ENCODE measurements around the gene USH2A.

The USH2A gene

GRCh38 chr1:215607412-215607811, 815.8 kb downstream of the USH2A start:
- DNase-seq, result no peak

DNA sequence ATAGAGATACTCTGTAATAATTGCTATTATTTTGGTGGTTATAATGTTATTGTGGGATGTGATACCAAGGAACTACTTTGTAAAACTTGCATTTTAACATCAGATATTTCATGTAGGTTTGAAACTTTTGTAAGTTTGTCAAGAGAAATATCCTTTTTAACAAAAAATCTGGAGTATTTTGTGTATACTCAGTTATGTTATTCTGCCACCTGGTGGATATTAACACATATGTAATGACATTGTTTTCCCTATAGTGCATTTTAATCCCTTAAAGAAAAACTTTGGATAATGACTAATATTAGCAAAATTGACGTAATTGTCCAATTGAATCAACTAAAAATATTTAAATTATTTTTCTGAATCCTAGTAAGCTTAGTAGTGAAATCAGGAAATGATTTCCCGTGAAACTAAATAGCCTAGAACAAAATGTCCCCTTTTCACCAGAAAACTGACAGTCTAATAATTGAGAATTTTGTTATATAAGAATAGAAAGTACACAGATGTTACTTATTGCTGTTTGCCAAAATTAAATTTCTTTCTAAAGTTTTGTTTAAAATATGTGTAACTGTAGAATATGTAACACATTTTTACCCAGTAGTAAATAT, 816.6 kb downstream of the USH2A start:
- no peak for DNase-seq

- DNase-seq, result no peak
These were observed 817.2 kb downstream of the USH2A start for GRCh38 chr1:215606036-215606435.

DNA sequence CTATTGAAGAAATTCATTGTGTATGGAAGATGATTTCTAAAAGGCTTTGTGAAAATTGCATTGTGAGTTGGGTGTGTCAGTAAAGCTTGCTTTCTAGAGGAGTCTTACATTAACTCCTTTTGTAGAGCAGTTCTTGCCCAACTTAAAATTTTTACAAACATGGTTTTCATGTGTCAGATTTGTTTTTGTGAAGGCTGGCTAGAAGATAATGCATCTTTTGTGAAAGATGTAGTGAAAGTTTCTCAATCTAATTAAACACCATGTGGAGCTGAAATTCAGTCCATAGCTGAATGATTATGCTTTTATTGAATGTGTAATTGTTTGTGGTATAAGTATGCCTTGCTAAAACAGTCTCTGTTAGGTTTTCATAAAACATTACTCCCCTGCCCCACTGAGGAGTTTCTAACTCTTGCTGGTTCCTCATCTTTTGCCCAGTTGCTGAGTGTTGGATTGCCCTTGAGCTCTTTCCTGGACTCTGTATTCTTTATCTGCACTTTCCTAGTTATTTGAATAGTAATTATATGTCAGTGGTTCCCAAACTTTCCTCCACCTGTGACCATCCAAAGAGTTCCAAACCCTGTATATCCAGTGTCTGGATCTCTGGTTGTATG, 818.1 kb downstream of the USH2A start:
- DNase-seq, result no peak

- no peak for DNase-seq
These were observed 819.9 kb downstream of the USH2A start for GRCh38 chr1:215603319-215603718.

DNA sequence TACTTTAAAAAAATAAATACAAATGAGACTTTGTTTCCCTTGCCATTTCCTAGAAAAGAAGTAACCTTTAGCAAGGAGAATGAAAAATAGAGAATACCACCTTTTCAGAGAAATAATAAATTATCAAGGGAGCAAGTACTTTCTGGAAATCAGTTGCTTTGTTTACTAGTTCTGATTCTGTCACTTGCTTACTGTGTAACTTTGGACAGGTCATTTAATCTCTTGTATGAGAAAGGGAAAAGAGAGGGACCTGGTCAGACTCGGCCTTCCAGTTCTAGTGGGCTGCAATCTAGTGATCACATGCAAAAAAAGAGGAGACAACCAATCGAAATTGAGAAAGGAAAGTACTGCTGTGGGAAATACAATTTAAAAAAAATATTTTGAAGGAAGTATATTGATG, 822.0 kb downstream of the USH2A start:
- DNase-seq, result no peak

- no peak for DNase-seq
These were observed 822.4 kb downstream of the USH2A start for GRCh38 chr1:215600867-215601266.

DNA sequence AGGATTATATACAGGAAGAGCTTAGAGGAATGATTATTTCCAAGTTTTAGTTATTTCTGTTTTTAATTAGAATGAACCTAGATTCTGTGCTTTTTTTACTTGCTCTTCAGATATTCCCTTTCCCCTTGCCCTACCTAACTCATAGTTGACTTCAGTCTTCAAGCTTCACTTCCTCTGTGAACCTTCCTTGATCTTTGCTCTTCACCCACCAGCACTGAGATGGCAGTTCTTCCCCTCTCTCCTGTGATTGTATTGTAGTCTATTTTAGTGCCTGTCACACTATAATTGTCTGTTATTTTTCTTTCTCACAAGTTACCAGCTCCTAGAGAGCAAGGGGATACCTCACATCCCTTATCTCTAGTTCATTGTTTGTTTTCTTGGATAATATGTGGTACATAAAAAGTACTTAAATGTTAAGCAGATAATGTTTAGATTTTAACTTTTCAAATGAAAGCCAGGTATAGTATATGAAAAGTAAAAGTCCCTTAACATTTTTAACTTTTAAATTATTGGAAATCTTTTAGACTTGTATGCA, 822.9 kb downstream of the USH2A start:
- DNase-seq, result no peak

DNA sequence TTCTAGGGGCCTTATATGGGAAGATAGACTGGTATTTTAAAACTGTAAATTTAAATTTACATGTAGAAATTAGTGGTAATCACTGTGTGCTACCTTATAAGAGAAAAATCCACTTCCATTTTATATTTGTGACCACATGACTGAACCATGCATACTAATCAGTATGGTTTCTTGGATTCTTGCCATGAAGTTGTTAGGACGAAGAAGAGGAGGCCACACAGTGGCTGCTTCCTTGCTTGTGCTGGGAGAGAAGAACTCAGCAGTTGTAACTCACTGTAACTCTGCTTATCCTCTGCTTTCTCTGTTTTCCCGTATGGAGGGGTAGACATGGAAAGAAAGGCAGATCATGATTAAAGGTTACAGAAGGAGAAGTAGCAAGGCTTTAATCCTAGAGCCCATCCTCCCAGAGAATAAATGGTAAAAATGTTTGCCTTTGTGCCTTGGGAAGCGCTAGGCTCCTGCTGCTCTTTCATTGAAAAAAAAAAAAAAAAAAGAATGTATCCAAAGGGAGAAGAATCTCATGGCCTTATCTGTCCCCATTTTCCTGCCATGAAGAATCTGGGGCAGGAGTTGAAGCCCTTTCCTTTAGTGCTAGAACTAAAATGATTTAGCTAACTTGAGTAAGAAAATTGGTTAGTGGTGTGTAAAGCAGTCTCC, 823.7 kb downstream of the USH2A start:
- no peak for DNase-seq

GRCh38 chr1:215597961-215598360, 825.3 kb downstream of the USH2A start:
- DNase-seq, result no peak

DNA sequence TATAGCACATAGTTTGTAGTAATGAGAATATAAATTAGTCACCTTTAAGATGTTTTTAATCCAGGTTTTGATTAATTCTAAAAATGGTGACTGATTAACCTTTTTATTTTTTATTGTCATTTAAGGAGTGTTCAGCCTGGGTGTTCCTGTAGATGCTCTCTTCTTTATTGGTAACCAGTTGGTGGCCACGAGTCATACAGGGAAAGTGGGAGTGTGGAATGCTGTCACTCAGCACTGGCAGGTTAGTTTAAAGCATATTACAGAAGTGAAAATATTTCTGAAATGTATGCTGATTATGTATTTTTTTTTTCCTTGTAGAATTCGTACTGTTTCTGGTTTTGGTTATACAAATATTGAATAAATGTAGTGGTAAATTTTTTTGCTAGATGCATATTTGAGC, 828.0 kb downstream of the USH2A start:
- DNase-seq, result no peak

DNA sequence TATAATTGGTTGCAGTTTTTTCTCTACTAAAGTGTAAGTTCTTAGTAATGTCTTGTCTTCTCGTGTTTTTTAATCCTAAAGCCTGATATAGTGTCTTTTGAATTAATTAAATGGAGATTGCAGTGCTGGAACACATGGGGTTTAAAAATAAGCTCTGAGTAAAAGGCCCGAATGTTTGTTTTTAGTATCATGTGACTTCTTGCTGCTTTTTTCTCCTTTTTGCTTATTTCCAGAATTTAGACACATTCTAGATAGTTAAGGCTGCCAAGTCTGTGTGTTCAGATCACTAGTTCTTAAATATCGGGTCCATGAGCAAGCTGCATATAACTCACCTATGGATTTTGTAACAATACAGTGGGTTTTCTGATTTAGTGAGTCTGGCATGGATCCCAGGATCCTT, 828.6 kb downstream of the USH2A start:
- DNase-seq, result no peak

DNA sequence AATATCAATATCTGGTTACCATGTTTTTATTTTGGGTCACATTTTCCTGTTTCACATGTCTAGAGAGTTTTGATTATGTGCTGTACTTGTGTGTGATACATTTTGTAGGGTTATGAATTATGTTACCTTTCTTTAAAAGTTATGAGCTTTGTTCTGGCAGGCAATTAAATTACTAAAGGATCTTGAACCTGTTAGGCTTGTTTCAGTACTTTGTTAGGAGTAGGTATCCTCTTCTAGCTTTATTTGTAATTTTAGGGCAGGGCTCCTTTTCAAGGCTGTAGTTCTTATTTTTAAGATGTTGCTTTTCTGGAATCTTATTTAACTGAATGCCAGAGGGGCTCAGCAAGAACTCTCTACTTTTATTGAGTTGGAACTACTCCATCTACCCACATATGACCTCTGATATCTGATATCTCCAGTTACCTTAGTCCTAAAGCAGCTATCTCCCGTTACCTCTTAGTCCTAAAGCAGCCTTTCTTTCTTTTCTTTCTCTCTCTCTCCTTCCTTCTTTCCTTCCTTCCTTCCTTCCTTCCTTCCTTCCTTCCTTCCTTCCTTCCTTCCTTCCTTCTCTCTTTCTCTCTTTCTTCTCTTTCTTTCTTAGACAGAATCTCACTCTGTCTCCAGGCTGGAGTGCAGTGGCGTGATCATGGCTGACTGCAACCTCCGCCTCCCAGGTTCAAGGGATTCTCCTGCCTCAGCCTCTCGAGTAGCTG, 832.3 kb downstream of the USH2A start:
- DNase-seq, result no peak

DNA sequence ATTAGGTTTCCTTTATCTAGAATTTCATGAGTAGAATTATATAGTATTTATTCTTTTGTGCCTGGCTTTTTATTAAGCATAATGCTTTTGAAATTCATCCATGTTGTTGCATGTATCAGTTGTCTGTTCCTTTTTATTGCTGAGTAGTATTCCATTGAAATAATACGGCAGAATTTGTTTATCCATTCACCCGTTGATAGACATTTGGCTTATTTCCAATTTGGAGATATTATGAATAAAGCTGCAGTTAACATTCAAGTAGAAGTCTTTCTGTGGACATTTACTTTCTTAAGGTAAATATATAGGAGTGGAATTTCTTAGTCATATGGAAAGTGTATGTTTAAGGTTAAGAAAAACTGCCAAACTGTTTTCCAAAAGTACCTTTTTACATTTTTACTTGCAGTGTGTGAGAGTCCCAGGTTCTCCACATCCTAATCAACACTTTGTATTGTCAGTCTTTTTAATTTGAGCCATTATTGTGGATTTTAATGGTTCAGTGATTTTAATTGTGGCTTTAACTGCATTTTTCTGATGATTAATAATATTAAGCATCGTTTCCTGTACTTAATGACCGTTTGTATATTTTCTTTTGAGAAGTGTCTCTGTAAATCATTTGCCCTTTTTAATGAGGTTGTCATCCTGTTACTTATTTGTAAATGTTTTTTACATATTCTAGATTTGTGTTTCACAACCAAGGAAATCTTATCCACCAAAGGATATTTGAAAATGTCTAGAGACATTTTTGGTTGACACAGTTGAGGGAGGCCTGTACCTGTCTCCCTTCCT, 833.4 kb downstream of the USH2A start:
- no peak for DNase-seq

DNA sequence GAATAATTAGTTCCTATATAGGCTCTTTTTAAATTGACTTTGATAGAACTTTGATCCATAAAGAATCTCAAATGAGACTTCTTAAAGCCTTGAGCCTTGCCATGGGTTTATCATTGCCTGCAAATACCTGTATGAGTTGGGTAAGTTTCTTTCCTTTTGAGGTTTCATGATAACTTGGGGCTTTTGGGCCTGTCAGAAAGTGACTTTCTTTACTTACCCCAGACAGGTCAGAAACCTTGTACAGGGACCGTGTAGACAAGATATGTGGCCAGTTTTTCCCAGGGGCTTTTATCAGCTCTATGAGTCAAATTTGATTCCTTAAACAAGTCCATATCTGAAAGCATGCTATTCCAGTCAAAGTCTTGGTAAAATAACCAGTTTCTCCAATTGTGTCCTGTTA, 838.9 kb downstream of the USH2A start:
- DNase-seq, result no peak

DNA sequence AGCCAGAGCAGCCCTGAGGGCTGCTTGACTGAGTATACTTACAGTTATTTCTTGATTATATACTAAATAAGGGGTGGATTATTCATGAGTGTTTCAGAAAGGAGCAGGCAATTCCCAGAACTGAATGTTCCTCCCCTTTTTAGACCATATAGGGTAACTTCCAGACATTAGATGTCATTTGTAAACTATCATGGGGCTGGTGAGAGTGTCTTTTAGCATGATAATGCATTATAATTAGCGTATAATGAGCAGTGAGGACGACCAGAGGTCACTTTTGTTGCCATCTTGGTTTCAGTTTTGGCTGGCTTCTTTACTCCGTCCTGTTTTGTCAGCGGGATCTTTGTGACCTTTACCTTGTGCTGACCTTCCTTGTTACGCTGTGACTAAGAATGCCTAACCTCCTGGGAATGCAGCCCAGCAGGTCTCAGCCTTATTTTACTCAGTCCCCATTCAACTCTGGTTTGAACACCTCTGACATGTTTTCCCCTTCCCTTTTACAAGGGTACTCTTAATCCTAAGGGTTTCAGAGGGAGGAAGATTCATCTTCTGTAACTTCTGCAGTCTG, 840.0 kb downstream of the USH2A start:
- no peak for DNase-seq

DNA sequence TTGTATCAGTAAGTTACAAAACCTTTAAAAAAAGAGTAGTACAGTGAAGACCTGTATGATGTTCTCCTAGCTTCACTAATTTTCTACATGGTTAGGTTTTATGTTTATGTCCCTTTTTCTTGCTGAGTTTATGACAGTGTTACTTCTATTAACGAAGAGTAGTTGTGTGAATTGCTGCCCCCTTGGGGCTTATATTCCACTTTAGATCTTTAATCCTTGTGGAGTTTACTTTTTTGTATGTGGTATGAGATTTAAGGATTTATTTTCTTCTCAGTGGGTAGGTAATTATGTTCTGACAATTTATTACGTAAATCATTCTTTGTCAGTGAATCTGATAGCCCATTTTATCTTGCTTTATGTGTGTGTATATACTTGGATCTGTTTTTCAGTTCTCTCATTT, 841.4 kb downstream of the USH2A start:
- no peak for DNase-seq

All from activated naive CD4-positive, alpha-beta T cell (primary cell).